Measurements from ENCODE around the gene LCE1D.

The LCE1D gene

DNA sequence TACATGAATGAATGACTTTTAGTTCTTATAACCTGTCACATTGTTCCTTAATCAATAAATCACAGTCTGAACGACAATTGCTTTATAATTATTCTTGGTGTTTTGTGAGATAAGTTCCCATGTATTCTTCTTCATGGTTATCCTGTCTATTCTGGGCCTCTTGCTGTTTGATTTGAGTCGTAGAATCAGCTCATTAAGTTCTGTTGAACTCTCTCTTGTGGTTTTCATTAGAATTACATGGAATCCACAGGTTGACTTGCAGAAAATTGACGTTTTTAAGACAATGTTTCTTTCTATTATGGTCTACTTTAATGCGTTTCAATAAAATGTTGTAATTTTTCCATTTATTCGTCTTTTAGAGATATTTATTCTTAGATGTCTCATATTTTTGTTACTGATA, 26.8 kb downstream of the LCE1D start:
- DNase-seq: no peak

- DNase-seq: no peak
These were observed 28.4 kb downstream of the LCE1D start for GRCh38 chr1:152824964-152825363.

- no peak for DNase-seq
These were observed 30.7 kb downstream of the LCE1D start, which contains the start of gene LCE1A for GRCh38 chr1:152827173-152827572. Gene LCE1A, plus strand, starts transcription at chr1:152827473. Its CDS starts 0 bp downstream, at chr1:152827473.

GRCh38 chr1:152836870-152837269, 40.3 kb downstream of the LCE1D start:
- no peak for DNase-seq

GRCh38 chr1:152842556-152842955, 46.0 kb downstream of the LCE1D start, which contains the start of gene LCE6A:
Gene LCE6A, plus strand, starts transcription at chr1:152842856. Its CDS starts 665 bp downstream, at chr1:152843521.
- no peak for DNase-seq
